Subcutaneous adipose tissue (tissue), 4 donors: ENCODE data around the gene UBE2C. TPM values are rescaled to one million over a fixed set of nuclear protein-coding genes. Genes with fewer than 3 reads are reported as not detected.

ENCODE experiments used
- CTCF ChIP-seq: fragments of 450-650 bp; IDR thresholded peaks from one replicate; pipeline ENCODE4 v1.5.1; 2016; ENCODE audit warnings: low read depth, mild to moderate bottlenecking, control low read depth, antibody characterized with exemption, moderate library complexity
- small RNA-seq: library from RNA; depleted of rRNA; stranded (forward); fragments of <200 nt; gene quantifications from one replicate; pipeline ENCODE3, GENCODE V24; 2016
- total RNA-seq, 4 donors: library from RNA; depleted of rRNA; stranded (reverse); fragments of >200 nt; gene quantifications; one replicate each; pipeline ENCODE4 v1.1.0, GENCODE V29; 2016

Gene UBE2C
- total RNA-seq, 4 donors from 2014 or later, result 1.3 to 3.1 (median 1.8) TPM; not detected in 1

- no peak for TF ChIP-seq CTCF
Observed at GRCh38 chr20:45859916-45860315, 47.5 kb downstream of the UBE2C start.

- TF ChIP-seq CTCF, result no peak
Observed at GRCh38 chr20:45860560-45861220, 48.2 kb downstream of the UBE2C start.

GRCh38 chr20:45861221-45862075 is 49.0 kb downstream of the UBE2C start:
- TF ChIP-seq CTCF, result no peak

- no peak for TF ChIP-seq CTCF
Observed at GRCh38 chr20:45863543-45864470, 51.4 kb downstream of the UBE2C start.

DNA sequence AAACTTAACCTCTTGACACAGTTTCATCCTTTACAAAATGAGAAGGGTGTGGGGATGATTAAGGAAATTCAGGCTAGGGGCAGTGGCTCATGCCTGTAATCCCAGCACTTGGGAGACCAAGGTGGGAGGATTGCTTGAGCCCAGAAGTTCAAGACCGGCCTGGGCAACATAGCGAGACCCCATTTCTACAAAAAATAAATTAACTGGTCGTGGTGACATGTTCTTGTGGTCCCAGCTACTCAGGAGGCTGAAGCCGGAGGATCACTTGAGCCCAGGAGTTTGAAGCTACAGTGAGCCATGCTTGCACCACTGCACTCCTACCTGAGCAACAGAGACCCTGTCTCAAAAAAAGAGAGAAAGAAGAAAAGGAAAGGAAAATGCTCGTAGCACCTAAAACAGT is 54.0 kb downstream of the UBE2C start:
- no peak for TF ChIP-seq CTCF

Small RNA genes within 50 kb of the gene (small RNA-seq; reads per million reads assigned to genes)
- gene RNU6ATAC38P, result not detected

Other genes with a start within 250 kb of the UBE2C start
- gene WFDC8, start 233.4 kb upstream of the UBE2C start, total RNA-seq, result not detected
- gene WFDC10A, start 182.9 kb upstream of the UBE2C start, total RNA-seq, result not detected
- not detected for gene WFDC9, start 181.4 kb upstream of the UBE2C start, total RNA-seq
- gene WFDC11, start 142.4 kb upstream of the UBE2C start, total RNA-seq, result not detected
- gene WFDC13, start 110.6 kb upstream of the UBE2C start, total RNA-seq, result not detected
- not detected for gene WFDC10B, start 107.6 kb upstream of the UBE2C start, total RNA-seq
- gene SPINT4, start 90.3 kb upstream of the UBE2C start, total RNA-seq, result not detected
- gene WFDC3, start 20.8 kb upstream of the UBE2C start, total RNA-seq, result not detected
- gene DNTTIP1, start 20.7 kb upstream of the UBE2C start, total RNA-seq, result 10 to 100 TPM; 17.0 to 28.1 (median 23.3) TPM
- gene TNNC2, start 14.7 kb downstream of the UBE2C start, total RNA-seq, result 1 to 10 TPM in 3 of 4 donors, not detected in 1; 2.3 to 3.1 (median 2.4) TPM
- gene SNX21, start 21.2 kb downstream of the UBE2C start, total RNA-seq, result 100 to 1,000 TPM in 2 of 4 donors, 10 to 100 TPM in 2; 31.6 to 153 (median 90.8) TPM
- 10 to 100 TPM; 21.9 to 32.6 (median 27.1) TPM for gene ACOT8, start 44.7 kb downstream of the UBE2C start, total RNA-seq
- gene ZSWIM3, start 45.0 kb downstream of the UBE2C start, total RNA-seq, result 1 to 10 TPM; 2.1 to 4.4 (median 2.7) TPM
- 1 to 10 TPM; 5.9 to 7.0 (median 6.7) TPM for gene ZSWIM1, start 68.6 kb downstream of the UBE2C start, total RNA-seq
- gene SPATA25, start 75.0 kb downstream of the UBE2C start, total RNA-seq, result 10 to 100 TPM in 1 of 4 donors, 1 to 10 TPM in 3; 2.2 to 13.4 (median 2.9) TPM
- gene NEURL2, start 78.6 kb downstream of the UBE2C start, total RNA-seq, result 10 to 100 TPM in 2 of 4 donors, 1 to 10 TPM in 2; 2.3 to 15.1 (median 10.0) TPM
- gene CTSA, start 78.7 kb downstream of the UBE2C start, total RNA-seq, result 100 to 1,000 TPM in 2 of 4 donors, 10 to 100 TPM in 2; 79.1 to 164 (median 109) TPM
- gene PLTP, start 99.5 kb downstream of the UBE2C start, total RNA-seq, result 100 to 1,000 TPM; 135 to 475 (median 261) TPM
- 10 to 100 TPM; 20.7 to 39.2 (median 24.8) TPM for gene PCIF1, start 122.0 kb downstream of the UBE2C start, total RNA-seq
- gene ZNF335, start 159.6 kb downstream of the UBE2C start, total RNA-seq, result 10 to 100 TPM in 3 of 4 donors, 1 to 10 TPM in 1; 9.9 to 21.1 (median 13.7) TPM
- 100 to 1,000 TPM in 1 of 4 donors, 10 to 100 TPM in 1, 1 to 10 TPM in 2; 3.0 to 172 (median 7.5) TPM for gene MMP9, start 196.3 kb downstream of the UBE2C start, total RNA-seq
- not detected for gene SLC12A5, start 216.6 kb downstream of the UBE2C start, total RNA-seq